Epithelial cell of proximal tubule (primary cell): ENCODE results near the gene PTCD2. TPM values are rescaled to one million over a fixed set of nuclear protein-coding genes. Genes with fewer than 3 reads are reported as not detected.
"Not testable (repeated sequence)": the region's sequence is repeated elsewhere in the genome, so short reads cannot be mapped to it uniquely, and the experiment has no call there.

Experiments used
- DNase-seq: peaks from one replicate; pipeline ENCODE4 v3.0.0-alpha.2; 2011; ENCODE audit warnings: low read depth
- H3K4me3 ChIP-seq: 2 replicates; pipeline ENCODE4 v1.5.1; 2011; ENCODE audit warnings: low read depth, mild to moderate bottlenecking, low read length
- CTCF ChIP-seq: conservative IDR thresholded peaks from 2 replicates; pipeline ENCODE4 v1.5.1; 2012; ENCODE audit warnings: low read depth, mild to moderate bottlenecking, low read length
- total RNA-seq: library from RNA; depleted of rRNA; stranded (reverse); fragments of >200 nt; gene quantifications from 2 replicates; pipeline ENCODE4 v1.2.3, GENCODE V29; 2015

The PTCD2 gene
- total RNA-seq, 1 donor from 2014 or later, result 6.6 TPM

- no peak for DNase-seq
- TF ChIP-seq CTCF, result no peak
- H3K4me3 ChIP-seq, result no peak overlapping the region
Measured at GRCh38 chr5:72296256-72296655, 23.9 kb upstream of the PTCD2 start.

DNA sequence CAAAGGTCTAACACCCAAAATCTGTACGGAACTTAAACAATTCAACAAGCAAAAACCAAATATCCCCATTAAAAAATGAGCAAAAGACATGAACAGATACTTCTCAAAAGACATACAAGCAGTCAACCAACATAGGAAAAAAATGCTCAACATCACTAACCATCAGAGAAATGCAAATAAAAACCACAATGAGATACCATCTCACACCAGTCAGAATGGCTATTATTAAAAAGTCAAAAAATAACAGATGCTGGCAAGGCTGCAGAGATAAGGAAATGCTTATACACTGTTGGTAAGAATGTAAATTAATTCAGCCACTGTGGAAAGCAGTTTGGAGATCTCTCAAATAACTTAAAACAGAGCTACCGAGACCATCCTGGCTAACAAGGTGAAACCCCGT, 22.0 kb upstream of the PTCD2 start:
- not testable (repeated sequence) for DNase-seq, H3K4me3 ChIP-seq

GRCh38 chr5:72298711-72299110, 21.5 kb upstream of the PTCD2 start:
- no peak overlapping the region for H3K4me3 ChIP-seq
- no peak for DNase-seq
- TF ChIP-seq CTCF, result no peak

DNA sequence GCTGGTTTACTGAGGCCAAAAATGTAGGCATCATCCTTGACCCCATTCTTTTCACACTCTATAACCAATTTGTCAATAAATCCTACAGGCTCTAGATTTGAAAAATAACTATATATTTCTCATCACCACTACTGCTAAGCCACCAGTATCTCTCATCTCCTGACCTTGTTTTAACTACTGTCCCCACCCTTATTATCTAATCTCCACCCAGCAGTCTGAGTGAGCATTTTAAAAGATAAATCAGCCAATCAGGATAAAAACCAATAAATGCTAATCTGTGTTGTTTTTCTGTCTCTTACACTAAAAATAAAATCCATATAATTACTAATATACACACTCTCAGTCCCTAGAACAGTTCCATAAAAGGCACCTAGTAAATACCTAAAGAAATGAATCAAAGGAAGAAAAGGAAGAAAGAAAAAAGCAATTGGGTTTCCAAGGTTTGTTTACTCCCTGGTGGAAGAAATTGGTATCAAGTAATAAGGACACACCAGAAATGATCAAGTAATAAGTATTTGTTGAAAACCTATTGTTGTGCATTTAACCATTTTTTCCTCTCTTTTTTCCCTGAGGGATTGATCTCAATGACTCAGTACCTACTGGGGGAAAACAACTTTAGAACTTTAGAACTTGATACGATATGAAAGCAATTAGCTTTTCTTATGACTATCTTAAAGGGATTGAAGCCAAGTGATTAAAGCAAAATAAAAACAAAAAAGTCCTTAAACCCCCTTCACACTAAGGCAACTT, 19.4 kb upstream of the PTCD2 start:
- DNase-seq, result no peak
- no peak for TF ChIP-seq CTCF
- no peak overlapping the region for H3K4me3 ChIP-seq

GRCh38 chr5:72301557-72301956, 18.6 kb upstream of the PTCD2 start:
- no peak for TF ChIP-seq CTCF
- no peak for DNase-seq
- H3K4me3 ChIP-seq, result no peak overlapping the region

- no peak for TF ChIP-seq CTCF
- H3K4me3 ChIP-seq, result no peak overlapping the region
- DNase-seq, result no peak
Measured at GRCh38 chr5:72302171-72302570, 18.0 kb upstream of the PTCD2 start.

DNA sequence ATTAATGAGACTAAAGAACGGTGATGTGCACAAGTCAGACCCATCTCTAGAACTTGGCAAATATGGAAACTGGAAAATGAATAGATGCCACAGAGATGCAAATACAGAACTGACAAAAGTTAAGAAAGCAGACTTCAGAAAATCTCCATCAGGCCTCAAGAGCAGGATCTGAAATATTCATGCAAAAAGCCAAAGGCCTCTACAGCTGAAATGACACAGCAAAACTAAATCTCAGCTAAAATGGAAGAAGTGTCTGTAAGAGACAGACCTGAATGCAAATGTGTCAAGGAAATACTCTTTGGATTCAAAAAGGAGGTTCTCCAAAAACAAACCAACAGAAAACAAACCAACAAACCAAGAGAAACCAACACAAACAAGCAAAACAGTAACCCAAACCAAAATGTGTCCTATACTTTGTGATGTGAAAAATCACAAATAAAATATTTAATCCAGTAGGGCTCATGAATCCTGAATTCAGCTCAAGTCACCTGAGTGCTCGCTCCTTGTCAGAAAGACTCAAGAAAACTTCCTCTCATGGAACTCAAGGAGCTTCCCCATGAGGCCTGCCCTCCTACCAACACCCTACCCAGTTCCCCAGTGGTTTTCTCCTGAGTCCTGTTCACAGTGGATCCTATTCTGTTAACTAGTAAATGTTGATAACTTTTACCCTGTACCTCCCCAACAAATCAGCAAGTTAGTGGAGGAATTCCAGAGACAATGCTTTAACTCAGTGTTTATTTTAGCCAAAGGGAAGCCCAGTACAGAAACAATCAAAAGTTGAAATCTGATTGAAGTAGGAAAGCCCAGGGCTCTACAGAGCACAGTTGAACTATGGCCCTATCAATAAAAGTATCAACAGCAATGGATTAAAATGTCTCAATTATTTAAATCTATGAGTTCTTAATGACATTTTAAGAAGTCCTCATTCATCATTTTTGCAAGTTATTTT, 14.7 kb upstream of the PTCD2 start:
- TF ChIP-seq CTCF, result no peak
- DNase-seq, result no peak
- no peak overlapping the region for H3K4me3 ChIP-seq
